ENCODE data around the gene TMEM233.

TMEM233 gene

GRCh38 chr12:119683413-119683812 lies 89.8 kb downstream of the TMEM233 start:
- no peak for DNase-seq

GRCh38 chr12:119683816-119684215 lies 90.2 kb downstream of the TMEM233 start:
- DNase-seq: no peak

GRCh38 chr12:119684711-119685369 lies 91.3 kb downstream of the TMEM233 start:
- DNase-seq: no peak

GRCh38 chr12:119685375-119685774 lies 91.8 kb downstream of the TMEM233 start:
- DNase-seq: no peak

DNA sequence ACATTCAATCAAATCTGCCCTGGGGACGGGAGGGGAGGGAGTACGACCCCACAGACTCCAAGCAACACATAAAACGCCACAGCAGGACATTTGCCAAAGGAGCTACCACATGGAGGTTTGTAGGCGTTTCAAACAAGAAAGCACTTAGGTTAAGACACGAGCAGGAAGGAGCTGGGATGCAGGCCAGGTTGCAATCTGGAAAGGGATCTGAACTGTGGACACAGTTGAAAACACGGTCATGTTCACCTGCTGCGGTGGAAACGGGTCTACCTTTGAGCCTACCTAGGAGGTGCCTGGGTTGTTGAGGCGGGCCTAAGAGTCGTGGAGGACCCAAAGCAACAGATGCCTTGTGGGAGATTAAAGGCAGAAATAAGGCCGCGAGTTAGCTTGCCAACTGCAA lies 92.8 kb downstream of the TMEM233 start:
- DNase-seq: no peak

DNA sequence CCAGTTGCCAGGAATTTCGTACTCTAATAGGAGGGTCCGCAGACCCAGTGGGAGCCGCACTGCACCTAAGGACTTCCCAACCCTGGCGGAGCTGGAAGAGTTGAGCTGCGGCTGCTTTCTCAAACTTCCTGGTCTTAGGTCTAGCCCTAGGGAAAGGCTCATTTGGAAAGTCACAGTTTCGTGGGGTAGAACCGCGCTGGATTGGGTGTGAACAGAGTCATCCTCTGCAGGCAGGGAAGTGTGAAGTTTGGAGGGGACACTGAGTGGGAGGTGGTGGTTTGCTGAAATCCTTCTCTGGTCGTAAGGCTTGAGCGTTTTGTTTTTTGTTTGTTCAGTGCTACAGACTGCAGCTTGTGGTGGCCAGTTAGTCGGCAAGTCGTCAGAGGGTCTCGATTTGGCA lies 93.2 kb downstream of the TMEM233 start:
- DNase-seq: no peak

DNA sequence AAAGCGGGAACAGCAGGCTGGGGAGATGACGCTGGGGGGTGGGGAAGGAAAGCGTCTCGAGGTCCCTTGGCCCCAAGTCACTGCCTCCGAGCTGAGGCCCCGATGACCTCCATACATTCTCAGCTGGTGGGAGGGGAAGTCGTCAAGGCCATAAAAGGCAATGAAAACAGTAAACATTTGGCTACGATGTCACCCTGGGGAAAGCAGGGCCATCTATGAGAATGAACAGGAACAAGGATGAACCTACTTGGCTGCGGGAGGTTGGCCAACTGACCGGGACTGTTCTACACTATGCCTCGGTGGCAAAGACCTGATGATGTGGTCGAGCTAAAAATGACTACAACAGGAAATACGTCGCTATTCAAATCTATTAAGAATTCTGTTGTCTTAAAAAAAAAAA lies 93.8 kb downstream of the TMEM233 start:
- DNase-seq: no peak

DNA sequence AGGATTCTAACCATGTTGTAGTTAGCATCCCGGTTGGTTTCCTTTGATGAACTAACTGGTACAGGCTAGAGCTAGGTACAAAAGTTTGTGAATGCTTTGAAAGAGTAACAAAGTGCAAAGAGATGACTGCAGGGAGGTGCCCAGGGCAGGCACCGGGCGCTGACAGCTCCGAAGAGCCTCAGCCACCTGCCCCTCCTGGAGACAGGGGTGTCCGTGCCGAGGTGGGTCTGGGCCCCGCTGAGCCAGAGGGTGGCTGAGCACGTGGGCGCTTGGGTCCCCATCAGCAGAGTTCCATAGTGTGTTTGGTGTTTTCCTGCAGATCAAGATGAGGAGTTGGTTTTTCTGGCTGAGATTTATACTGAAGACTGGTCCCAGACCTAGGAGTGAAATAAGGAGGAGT lies 94.3 kb downstream of the TMEM233 start:
- no peak for DNase-seq

DNA sequence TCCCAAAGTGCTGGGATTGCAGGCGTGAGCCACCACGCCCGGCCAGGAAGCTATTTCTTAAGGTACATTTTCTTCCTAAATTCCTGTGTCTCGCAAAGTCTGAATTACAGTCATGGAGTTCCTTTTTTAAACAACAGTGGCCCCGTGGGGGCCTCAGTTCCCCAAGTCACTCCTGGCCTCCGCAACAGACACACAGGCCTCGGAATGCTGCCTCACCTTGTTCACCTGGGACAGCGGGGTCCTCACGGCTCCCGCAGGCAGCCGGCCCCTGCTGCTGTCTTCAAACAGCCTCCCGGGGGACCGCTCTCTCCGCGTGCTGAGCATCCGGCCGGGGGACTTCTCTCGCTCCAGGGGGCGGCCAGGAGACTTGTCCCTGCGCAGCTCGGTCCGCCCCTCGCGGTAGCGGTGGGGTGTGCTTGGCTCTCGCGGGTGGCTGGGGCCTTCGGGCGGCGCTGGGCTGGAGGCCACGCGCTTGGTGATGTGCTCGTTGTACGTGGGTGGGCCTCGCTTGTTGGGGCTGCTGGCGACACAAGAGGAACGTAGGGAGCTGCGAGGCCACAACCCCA lies 96.4 kb downstream of the TMEM233 start:
- no peak for DNase-seq

DNA sequence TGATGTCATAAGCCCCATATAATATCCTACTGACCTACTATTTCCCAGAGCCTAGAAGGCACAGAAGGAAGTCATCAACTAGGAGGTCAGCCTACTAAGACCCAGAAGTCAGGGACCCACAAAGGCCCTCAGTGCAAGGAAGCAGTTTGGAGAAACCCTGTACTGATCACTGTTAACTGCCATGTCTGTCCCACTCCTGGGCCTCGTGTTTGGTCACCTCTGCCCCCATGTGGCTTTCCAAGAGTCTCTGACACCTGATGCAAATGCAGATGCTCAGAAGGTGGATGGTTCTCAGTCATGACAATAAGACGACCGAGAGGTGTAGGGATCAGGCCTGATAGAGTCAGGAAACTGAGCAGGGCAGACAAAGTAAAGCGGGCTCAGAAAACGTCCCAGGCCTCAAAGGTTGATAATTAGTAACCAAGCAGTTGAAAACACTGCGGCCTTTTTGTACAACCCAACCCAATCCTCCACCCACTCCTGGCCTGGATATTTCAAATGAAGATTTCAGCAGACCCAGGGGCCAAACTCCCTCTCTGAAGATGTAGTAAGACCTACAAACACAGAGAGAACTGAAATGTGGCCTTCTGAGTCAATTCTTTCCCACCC lies 97.7 kb downstream of the TMEM233 start:
- no peak for DNase-seq

DNA sequence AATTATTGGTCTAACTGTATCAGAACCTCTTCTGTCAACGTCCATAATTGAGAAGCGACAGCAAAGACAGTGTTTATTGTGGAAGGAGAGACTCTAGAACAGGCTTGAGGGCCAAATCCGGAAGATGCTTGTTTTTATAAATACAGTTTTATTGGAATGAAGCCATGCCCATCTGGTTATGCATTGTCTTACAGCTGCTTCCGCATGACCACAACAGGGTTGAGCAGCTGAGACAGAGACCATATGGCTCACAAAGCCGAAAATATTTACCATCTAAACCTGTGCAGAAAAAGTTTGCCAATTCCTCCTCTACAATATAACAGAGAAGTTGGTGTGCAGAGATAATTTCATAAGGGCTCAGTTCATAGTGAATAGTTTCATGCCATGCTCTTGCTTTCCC lies 98.8 kb downstream of the TMEM233 start:
- no peak for DNase-seq
